Measurements from ENCODE around the gene SLIT3.

DNA sequence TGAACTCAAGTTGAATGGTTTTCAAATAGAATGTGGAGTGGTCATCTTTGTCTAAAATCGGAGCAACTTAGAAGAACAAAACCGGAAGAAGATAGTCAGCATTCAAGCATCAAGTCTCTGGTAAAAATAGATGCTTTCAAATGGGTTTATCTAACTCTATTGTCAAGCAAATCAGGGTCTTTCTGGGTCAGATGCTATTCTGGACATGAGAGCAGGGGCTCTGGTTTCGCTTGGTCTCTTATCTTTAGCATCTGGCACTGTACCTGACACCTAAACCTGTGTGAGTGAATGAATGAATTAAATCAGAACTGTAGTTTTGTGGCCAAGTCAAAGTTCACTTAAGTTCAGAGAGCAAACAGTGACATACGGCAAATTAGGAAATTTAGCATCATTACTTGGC lies 173.5 kb downstream of the SLIT3 start:
- TF ChIP-seq, protein P1, sequence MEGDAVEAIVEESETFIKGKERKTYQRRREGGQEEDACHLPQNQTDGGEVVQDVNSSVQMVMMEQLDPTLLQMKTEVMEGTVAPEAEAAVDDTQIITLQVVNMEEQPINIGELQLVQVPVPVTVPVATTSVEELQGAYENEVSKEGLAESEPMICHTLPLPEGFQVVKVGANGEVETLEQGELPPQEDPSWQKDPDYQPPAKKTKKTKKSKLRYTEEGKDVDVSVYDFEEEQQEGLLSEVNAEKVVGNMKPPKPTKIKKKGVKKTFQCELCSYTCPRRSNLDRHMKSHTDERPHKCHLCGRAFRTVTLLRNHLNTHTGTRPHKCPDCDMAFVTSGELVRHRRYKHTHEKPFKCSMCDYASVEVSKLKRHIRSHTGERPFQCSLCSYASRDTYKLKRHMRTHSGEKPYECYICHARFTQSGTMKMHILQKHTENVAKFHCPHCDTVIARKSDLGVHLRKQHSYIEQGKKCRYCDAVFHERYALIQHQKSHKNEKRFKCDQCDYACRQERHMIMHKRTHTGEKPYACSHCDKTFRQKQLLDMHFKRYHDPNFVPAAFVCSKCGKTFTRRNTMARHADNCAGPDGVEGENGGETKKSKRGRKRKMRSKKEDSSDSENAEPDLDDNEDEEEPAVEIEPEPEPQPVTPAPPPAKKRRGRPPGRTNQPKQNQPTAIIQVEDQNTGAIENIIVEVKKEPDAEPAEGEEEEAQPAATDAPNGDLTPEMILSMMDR (IDR thresholded peaks at IDR 0.05 in 2 of 3, conservative IDR thresholded peaks at IDR 0.05 in 1 of 3; ENCODE audit: borderline replicate concordance in 1 of 3, insufficient read depth in 1 of 3, low read depth in 2 of 3, low read length in 2 of 3) = no peak
- no peak for TF ChIP-seq TCF7L2 (IDR thresholded peaks at IDR 0.05; ENCODE audit: borderline replicate concordance, extremely low read depth, insufficient read depth, insufficient read length)
- TF ChIP-seq, protein P2, sequence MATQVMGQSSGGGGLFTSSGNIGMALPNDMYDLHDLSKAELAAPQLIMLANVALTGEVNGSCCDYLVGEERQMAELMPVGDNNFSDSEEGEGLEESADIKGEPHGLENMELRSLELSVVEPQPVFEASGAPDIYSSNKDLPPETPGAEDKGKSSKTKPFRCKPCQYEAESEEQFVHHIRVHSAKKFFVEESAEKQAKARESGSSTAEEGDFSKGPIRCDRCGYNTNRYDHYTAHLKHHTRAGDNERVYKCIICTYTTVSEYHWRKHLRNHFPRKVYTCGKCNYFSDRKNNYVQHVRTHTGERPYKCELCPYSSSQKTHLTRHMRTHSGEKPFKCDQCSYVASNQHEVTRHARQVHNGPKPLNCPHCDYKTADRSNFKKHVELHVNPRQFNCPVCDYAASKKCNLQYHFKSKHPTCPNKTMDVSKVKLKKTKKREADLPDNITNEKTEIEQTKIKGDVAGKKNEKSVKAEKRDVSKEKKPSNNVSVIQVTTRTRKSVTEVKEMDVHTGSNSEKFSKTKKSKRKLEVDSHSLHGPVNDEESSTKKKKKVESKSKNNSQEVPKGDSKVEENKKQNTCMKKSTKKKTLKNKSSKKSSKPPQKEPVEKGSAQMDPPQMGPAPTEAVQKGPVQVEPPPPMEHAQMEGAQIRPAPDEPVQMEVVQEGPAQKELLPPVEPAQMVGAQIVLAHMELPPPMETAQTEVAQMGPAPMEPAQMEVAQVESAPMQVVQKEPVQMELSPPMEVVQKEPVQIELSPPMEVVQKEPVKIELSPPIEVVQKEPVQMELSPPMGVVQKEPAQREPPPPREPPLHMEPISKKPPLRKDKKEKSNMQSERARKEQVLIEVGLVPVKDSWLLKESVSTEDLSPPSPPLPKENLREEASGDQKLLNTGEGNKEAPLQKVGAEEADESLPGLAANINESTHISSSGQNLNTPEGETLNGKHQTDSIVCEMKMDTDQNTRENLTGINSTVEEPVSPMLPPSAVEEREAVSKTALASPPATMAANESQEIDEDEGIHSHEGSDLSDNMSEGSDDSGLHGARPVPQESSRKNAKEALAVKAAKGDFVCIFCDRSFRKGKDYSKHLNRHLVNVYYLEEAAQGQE (IDR thresholded peaks at IDR 0.05; ENCODE audit: low read depth) = no peak
- no peak for TF ChIP-seq RAD21 (IDR thresholded peaks at IDR 0.05; ENCODE audit: low read depth)
- no peak for TF ChIP-seq SP1 (IDR thresholded peaks at IDR 0.05; ENCODE audit: low read depth)
- no peak for TF ChIP-seq EGR1 (IDR thresholded peaks at IDR 0.05; ENCODE audit: low read depth)
- TF ChIP-seq, protein P3, sequence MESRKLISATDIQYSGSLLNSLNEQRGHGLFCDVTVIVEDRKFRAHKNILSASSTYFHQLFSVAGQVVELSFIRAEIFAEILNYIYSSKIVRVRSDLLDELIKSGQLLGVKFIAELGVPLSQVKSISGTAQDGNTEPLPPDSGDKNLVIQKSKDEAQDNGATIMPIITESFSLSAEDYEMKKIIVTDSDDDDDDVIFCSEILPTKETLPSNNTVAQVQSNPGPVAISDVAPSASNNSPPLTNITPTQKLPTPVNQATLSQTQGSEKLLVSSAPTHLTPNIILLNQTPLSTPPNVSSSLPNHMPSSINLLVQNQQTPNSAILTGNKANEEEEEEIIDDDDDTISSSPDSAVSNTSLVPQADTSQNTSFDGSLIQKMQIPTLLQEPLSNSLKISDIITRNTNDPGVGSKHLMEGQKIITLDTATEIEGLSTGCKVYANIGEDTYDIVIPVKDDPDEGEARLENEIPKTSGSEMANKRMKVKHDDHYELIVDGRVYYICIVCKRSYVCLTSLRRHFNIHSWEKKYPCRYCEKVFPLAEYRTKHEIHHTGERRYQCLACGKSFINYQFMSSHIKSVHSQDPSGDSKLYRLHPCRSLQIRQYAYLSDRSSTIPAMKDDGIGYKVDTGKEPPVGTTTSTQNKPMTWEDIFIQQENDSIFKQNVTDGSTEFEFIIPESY (IDR thresholded peaks at IDR 0.05; ENCODE audit: extremely low read depth, insufficient replicate concordance, low read length) = no peak
- TF ChIP-seq POLR2A (IDR thresholded peaks at IDR 0.05; ENCODE audit: borderline replicate concordance, extremely low read depth, insufficient read depth, insufficient read length) = no peak
- TF ChIP-seq ZNF274 (IDR thresholded peaks at IDR 0.05; ENCODE audit: low read depth, low read length) = no peak
- TF ChIP-seq POLR2AphosphoS5 (IDR thresholded peaks at IDR 0.05; ENCODE audit: low read depth, low read length) = no peak
- TF ChIP-seq, protein P4, sequence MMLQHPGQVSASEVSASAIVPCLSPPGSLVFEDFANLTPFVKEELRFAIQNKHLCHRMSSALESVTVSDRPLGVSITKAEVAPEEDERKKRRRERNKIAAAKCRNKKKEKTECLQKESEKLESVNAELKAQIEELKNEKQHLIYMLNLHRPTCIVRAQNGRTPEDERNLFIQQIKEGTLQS (IDR thresholded peaks at IDR 0.05) = no peak
- no peak for TF ChIP-seq YY1 (IDR thresholded peaks at IDR 0.05; ENCODE audit: extremely low read depth, insufficient replicate concordance, low read depth, low read length)
- TF ChIP-seq JUND (IDR thresholded peaks at IDR 0.05) = no peak
- TF ChIP-seq EZH2 (IDR thresholded peaks at IDR 0.05) = no peak

All from HCT116 (cell line).